ENCODE results near the gene ABCC4.

ABCC4 gene

DNA sequence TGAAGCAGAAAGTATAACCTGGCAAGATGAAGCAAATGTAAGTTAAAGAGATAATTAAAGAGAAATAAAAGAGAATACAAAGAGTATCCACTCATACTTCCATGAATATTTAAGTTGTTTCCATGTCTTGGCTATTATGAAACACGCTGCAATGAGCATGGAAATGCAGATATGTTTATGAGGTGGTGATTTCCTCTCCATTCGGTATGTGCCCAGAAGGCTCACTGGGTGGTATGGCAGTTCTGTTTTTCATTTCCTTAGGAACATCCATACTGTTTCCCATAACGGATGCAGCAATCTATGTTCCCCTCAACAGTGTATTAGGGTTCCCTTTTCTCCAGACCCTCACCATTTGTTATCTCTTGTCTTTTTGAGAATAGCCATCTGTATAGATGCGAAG lies 316.3 kb downstream of the ABCC4 start:
- DNase-seq = no peak

DNA sequence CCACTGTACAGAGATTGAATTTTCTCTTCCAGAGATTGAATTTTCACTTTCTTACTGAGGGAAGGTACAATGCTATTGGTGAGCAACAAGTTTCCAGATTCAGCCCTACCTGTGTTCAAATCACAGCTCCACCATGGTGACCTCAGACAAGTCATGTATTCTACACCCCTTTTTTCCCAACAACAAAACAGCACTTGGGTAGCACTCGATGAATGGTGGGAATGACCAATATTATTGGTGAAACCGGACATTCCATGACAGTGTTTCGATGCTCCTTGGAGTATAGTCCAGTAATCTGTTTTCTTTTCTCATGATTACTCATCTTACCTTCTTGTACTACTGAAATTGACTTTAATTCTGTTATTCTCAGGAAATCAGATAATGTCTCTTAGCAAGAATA lies 322.7 kb downstream of the ABCC4 start:
- no peak for DNase-seq

DNA sequence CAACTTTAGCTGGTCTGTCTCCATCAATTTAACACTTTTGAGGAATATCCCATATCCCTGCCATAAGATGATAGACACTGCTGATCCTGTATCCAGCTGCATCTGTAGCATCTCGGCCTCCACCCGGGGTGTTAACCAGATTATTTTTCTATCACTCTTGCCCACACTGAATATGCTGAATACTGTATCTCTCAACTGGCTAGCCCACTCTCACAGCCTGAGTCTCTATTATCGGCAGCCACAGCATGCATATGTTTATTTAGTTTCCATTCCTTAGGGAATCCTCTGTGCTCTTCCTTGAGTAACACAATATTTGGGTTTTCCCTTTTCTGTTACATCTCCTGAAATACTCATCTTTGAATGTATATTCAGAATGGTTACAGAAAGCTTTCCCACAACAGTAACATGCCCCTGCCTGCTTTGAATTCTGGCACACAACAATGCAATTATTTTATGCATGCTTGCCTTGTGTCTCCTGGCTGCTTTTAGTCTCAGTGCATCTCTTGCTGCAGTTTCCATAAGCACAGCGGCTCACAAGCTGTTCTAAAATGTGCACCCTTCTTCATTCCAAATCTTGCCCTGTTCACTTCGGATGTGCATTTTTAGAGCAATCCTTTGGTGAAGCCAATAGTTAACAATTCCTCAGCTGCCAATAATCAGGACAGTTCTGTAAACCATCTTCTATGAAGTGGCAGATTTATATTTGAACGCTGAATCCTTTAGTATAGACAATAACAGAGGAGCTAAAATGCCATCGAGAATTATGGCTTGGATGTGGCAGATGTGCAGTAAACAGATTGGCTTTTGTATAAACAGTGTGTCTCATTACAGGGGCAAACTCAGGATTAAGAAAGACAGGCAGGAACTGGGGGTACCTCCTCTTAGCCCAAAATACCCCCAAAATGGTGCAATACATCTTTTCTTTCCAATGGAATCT lies 327.0 kb downstream of the ABCC4 start:
- DNase-seq = no peak

DNA sequence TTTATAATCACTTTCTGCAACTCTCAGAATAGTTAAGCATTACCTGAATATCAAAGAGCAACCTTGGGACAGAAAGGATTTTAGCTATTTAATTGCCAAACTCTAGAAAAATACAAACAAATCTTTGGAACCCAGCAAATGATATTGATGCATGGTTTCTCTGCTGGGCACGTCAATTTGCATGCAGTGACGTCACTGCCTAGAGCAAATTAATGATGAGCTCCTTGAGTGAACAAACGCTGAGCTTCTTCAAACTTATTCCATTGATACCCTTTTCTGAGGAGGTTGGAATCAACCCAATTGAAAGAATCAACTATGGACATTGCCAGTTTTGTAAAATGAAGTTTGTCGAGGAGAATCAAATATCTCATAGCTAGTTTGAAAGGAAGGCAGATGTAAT lies 329.0 kb downstream of the ABCC4 start:
- no peak for DNase-seq

Measured in CD4-positive, alpha-beta T cell treated with Interleukin-17A for 4 hours (primary cell).